GM18517 (cell line): ENCODE data around the gene ELMO1.

Source experiments
- ATAC-seq: cut with Tn5 transposase; IDR thresholded peaks from one replicate; pipeline ENCODE4 v1.9.1; 2021; ENCODE audit warnings: mild to moderate bottlenecking, moderate library complexity; ENCODE audit not compliant: unreplicated experiment

ELMO1 gene

DNA sequence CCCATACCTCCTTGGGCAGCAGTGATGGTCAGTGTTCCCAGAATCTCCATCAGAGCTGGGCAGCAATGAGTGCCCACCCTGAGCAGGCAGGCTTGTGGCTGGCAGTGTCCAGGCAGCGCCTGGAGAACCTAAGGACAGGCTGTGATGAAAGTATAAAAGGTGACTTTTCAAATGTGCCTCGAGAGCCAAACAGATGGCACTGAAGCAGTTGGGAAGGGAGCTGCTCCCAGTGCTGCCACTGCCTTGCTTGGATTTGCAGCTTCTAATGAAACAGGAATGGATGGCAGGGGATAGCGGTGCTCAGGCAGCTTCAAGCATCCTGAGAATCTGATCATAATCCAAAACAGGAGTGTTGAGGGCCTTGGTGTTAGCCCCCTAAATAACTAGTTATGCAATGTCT is 544.6 kb downstream of the ELMO1 start:
- ATAC-seq = no peak

DNA sequence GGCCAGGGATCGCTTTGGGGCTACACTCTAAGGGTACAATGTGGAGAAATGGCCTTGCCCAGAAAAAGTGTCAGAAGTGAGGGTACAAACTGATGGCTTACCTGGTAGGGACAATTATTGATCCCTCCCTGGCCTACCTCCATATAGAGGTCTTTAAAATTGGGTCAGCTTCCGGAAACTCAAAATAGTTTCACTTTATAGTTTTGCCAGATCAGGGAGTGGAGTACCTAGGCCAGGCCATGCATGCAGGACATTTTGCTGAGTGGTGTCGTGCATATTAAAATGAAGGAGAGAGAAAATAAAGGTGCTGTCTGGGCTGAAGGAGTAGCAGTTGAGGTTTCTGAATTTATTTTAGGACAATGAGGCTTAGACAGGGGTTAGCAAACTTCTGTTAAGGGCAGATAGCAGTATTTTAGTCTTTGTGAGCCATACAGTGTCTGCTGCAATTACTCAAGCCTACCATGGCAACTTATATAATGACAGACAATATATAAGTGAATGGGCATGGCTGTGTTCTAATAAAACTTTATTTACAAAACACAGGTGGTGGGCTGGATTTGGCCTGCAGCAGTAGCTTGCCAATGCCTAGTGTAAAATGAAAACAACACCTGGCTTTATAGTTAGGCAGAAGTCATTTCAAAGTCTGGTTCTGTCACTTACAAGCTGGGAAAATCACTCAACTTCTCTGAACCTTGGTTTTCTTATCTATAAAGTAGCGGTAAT is 547.5 kb downstream of the ELMO1 start:
- ATAC-seq = no peak

DNA sequence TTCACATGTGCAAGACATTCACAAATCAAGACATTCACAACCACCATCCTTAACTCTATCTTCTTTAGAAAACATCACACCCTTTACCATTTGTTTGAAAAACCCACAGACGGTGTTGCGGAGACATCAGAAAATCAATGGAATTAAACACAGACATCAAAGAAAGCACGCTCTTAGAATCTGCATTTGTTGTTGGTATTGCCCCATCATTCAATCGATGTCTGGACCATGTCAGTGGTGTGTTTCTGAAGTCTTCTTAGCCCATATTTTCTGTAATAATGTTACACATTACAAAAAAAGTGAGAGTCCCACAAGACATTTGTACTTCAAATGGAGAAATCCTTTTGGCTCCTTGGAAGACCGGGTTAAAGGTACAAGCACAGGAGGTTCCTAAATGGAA is 550.5 kb downstream of the ELMO1 start:
- ATAC-seq = no peak

DNA sequence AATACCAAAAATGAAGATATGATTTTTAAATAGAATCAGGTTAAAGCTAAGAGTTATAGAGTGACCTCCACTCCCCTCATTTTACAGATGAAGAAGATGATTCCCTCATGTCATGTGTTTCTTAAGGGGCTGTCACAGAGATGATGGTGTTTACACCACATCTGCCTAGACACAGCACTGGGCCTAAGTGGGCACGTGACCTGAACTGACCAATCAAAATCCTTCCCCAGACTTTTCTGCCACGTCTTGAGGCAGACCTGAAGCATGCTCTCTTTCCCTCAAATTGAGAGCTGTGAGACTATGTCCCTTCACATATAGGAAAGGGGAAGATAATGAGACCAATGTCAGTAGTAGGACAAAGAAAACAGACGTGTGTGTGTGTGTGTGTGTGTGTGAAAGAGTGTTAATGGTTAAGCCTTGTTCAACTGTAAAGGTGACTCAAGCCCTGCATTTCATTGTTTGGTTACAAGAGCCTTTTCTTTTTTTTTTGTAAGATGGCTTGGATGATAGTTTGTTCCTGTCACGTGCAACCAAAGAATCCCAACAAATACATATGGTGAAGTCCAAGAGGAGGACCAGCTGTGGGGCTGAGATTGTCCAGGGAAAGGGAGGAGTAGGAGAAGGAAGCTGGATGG is 551.6 kb downstream of the ELMO1 start:
- ATAC-seq = no peak

GRCh38 chr7:36896418-36896817 is 552.2 kb downstream of the ELMO1 start:
- no peak for ATAC-seq

GRCh38 chr7:36895192-36895591 is 553.5 kb downstream of the ELMO1 start:
- no peak for ATAC-seq

- no peak for ATAC-seq
Observed at GRCh38 chr7:36894190-36894589, 554.5 kb downstream of the ELMO1 start.

GRCh38 chr7:36889182-36889581 is 559.5 kb downstream of the ELMO1 start:
- ATAC-seq = no peak

DNA sequence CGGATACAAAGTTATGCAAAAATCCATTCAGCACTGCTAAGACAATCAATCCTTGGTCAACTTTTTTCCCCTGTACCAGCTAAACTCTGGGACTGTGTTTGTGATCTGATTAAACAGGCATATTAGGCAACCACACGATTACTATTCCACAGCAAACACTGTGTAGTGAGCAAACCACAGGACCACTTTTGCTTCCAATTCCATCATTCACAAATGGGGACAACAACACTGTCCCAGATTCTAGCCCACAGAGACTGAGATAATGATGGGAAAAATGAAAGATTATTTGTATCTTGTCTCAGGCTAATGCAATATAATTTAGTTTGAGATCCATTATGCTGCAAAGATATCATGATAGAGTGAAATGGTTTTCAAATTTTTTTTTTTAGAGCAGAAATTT is 560.7 kb downstream of the ELMO1 start:
- ATAC-seq = no peak

GRCh38 chr7:36887233-36887632 is 561.4 kb downstream of the ELMO1 start:
- ATAC-seq = no peak

DNA sequence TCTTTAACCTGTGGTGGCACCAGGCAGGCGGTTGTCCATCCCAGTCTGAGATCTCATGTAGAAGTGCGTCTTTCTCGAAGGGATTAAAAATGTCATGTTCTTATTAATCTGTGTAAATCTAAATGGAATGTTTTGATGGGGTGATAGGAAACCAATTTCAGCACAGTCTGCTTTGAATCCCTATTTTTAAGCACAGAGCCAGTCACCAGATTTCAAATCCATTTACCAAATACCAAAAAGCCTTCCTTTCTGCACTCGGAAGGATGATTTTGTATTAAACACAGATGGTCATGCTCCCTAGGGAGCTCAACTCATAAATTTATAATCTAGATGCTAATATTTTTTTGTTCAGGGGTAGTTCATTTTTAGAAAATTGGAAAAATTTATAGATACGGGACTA is 563.8 kb downstream of the ELMO1 start:
- ATAC-seq = no peak

DNA sequence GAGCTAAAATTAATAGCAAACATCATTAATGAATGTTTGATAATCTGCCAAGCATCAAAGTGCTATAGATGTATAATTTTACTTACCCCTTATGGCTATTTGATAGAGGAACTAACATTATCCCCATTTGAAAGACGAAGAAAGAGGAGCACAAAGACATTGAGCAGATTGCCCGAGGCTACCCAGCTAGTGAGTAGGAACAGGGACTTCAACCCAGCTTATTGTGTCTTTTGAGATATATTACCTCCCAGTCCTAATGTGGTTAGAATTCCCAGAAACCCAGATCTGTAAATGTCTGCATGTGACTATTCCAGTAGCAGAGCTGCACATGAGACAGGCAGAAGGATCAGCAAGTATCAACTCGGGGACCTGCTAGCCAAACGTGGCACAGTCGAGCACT is 564.3 kb downstream of the ELMO1 start:
- ATAC-seq = no peak

GRCh38 chr7:36881233-36881874 is 567.3 kb downstream of the ELMO1 start:
- ATAC-seq = no peak

DNA sequence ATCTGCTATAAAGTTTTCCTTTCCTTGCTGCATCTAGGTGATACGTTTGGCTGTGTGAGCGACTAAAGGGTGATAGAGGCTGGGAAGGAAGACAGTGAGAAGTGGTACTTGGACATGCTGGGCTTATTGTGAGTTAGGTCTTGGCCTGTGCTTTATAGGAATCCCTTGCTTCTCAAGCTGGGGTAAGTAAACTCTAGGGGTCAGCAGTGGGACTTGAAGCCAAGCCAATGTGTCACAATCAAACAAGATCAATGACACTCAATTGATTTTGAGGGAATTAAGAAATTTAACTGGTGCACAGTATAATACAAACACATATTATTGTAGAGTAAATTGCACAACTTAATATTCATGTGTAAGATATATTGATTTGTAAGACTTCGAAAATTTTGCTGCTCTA is 568.6 kb downstream of the ELMO1 start:
- no peak for ATAC-seq

- ATAC-seq = no peak
Observed at GRCh38 chr7:36879021-36879420, 569.6 kb downstream of the ELMO1 start.

DNA sequence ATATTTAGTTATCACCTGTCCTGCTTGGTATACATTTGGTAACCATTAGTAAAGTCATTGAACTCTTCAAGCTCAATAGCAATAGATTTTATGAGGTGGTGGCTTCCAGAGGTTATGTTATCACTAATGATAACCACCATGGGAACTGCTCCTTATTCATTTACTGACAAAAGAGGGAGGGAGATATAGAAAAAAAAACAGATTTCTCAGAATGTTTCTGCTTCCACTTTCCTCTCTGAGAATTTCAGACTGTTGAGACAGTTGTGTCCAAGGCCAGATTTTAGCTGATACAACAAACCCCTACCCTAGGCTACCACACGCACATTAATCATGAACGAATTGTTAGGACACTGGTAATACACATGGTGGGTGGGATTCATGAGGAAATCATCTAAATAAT is 570.4 kb downstream of the ELMO1 start:
- no peak for ATAC-seq

DNA sequence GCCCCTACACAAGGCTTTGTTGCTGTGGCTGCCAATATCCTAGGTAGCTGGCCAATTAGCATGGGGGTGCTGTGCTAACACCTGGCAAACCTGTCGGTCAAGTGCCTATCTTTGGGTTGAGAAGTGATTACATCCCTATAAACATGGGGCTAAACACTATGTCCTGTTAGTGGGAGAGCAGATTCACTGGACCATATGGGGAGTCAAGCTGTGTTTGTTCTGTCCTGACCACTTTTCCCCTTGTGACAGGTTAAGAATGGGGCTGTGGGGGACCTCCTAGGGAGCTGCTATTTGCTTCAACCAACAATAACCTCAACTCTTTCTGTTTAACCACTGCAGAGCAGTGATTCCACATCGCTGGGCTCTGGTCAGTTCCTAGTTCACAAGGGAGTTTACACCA is 572.9 kb downstream of the ELMO1 start:
- no peak for ATAC-seq

DNA sequence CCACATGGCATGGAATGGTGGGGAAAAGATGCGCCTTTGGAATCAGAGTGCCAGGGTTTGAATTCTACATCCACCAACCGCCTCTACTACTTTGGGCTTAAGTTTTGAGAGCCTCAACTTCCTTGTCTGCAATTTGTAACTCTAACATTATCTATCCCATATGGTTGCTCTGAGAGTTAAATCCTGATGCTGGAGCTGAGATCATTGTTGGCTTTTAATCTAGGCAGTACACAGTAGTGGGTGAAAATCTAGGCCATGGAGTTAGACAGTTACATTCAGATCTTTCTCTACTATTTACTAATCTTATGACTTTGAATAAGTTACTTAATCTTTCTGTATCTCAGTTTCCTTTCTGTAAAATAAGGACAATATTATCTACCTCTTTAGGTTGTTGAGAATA is 574.6 kb downstream of the ELMO1 start:
- no peak for ATAC-seq

DNA sequence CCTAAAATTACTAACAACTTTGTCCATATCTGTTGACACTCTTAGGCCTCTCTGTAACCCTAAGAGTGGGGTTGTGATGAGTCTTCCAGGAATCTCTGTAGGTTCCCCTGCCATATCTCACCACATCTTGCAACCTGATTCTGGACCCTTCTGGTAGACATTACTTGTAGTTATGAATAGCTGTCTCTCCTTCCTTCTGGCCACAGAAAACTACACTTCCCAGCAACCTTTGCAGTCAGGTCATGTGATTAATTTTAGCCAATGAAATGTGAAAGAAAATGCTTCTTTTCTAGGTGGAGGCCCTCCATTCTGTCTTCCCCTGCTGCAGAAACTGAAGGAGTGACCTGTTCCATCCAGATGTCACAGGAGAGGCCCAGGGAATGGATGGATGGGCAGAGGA is 576.8 kb downstream of the ELMO1 start:
- no peak for ATAC-seq

DNA sequence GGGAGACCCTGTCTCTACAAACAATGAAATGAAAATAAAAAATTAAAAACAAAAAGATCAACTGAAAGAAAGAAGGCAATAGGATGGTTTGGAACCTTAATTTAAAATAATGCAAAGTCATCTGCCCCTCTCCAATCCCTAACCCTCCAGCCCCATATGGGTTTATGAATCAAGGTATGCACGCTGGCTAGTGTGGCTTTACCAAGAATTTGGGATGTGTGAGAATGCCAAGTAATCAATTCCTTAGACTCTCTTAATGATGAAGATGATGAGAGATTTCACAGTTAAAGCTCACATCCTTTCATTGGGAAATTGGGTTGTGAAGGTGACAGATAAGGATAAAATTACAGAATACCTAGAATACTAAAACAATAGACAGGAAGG is 577.3 kb downstream of the ELMO1 start:
- ATAC-seq = no peak

GRCh38 chr7:36870625-36871354 is 577.9 kb downstream of the ELMO1 start:
- ATAC-seq = no peak
